Left colon (tissue), 2 donors: ENCODE results near the gene GMEB2. TPM values are rescaled to one million over a fixed set of nuclear protein-coding genes. Genes with fewer than 3 reads are reported as not detected.

Experiments used
- ATAC-seq: fragments of 200-7000 bp; cut with Tn5 transposase; one replicate; pipeline ENCODE4 v1.9.1; 2020; ENCODE audit warnings: mild to moderate bottlenecking, moderate library complexity
- DNase-seq, 2 donors: peaks; one replicate each; pipeline ENCODE4 v3.0.0-alpha.2; 2020
- intact Hi-C, 2 donors: fragments of 100-400 bp; cut with DNase I in 1 of 2; cut with micrococcal nuclease in 1 of 2; formaldehyde crosslinking; loops; one replicate each; pipeline versions ENCODE4 v1.11.2 to v1.14.0; 2022; cut with DNase I, micrococcal nuclease
- total RNA-seq, 2 donors: library from RNA; stranded (reverse); fragmentation: NEBNext Ultra II Directional; extraction: Animal tissue kit (Norgen Biotek cat#: 25700); gene quantifications; one replicate each; pipeline ENCODE4 v1.2.1, GENCODE V29; 2021
- donor health status: DM: no; HTN: no; CAD: no.
- donor health status: DM: yes; HTN: yes; CAD: no.

GMEB2 gene
- total RNA-seq, 2 donors from 2014 or later, result 9.7 to 11.6 TPM

GRCh38 chr20:63558804-63559484, 68.0 kb downstream of the GMEB2 start:
- intact Hi-C loops, result loop anchor here in 1 of 2 donors (10.0 kb wide), 1 partner anchor 86 kb away; no protein-coding TSS in a partner anchor
- ATAC-seq (peak; percentile 61), DNase-seq (peak in 1 of 2 donors; percentile 42)

DNA sequence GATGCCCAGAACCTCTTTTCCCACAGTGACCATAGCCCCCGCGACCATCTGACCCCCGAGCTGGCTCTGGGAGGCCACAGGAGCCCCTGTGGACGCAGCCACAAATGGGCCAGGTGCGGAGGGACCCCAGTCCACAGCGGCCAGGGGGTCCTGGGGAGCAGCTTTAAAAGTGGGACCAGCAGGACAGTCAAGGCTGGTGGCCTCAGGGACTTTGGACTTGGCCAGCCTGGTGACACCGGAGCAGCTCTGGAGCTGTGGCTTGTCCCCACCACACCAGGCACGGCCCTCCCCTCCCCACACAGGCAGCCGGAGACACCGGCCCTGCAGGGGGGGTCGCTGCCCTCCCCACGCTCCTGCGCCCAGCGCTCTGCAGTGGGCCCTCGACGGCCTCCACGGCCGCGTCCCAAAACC, 69.4 kb downstream of the GMEB2 start:
- intact Hi-C loops, result loop anchor here in 1 of 2 donors (10.0 kb wide), 1 partner anchor 87 kb away; no protein-coding TSS in a partner anchor
- no peak for ATAC-seq
- DNase-seq, result no peak

GRCh38 chr20:63556873-63557478, 69.9 kb downstream of the GMEB2 start:
- intact Hi-C loops, result loop anchor here in 1 of 2 donors (10.0 kb wide), 1 partner anchor 88 kb away; no protein-coding TSS in a partner anchor
- DNase-seq, result no peak
- ATAC-seq, result no peak

- intact Hi-C loops, result loop anchor here in 1 of 2 donors (10.0 kb wide), 1 partner anchor 89 kb away; no protein-coding TSS in a partner anchor
- DNase-seq (peak in 1 of 2 donors; percentile 28), ATAC-seq (no peak)
Observed at GRCh38 chr20:63555661-63556381, 71.1 kb downstream of the GMEB2 start.

- intact Hi-C loops, result loop anchor here in 1 of 2 donors (10.0 kb wide), 1 partner anchor 90 kb away; no protein-coding TSS in a partner anchor
- ATAC-seq (peak; percentile 1), DNase-seq (peak in 1 of 2 donors; percentile 18)
Observed at GRCh38 chr20:63554361-63555278, 72.3 kb downstream of the GMEB2 start.

- intact Hi-C loops, result loop anchor here in 1 of 2 donors (10.0 kb wide), 1 partner anchor 91 kb away; no protein-coding TSS in a partner anchor
- peak in 1 of 2 donors; percentile 69 for DNase-seq
- ATAC-seq, result peak; percentile 50
Observed at GRCh38 chr20:63553933-63554290, 73.0 kb downstream of the GMEB2 start, which contains the start of gene FNDC11. TSS of gene FNDC11 (plus strand) at chr20:63554159. CDS start at chr20:63555664, 1,505 bp downstream.

- peak; percentile 85 to 89 for DNase-seq
- peak; percentile 80 for ATAC-seq
- intact Hi-C loops, result loop anchor here in 1 of 2 donors (10.0 kb wide), 1 partner anchor 91 kb away; no protein-coding TSS in a partner anchor
Observed at GRCh38 chr20:63553251-63553932, 73.5 kb downstream of the GMEB2 start.

- DNase-seq (no peak), ATAC-seq (no peak)
- intact Hi-C loops, result loop anchor here in 1 of 2 donors (10.0 kb wide), 1 partner anchor 92 kb away; no protein-coding TSS in a partner anchor
Observed at GRCh38 chr20:63552481-63553249, 74.2 kb downstream of the GMEB2 start.

DNA sequence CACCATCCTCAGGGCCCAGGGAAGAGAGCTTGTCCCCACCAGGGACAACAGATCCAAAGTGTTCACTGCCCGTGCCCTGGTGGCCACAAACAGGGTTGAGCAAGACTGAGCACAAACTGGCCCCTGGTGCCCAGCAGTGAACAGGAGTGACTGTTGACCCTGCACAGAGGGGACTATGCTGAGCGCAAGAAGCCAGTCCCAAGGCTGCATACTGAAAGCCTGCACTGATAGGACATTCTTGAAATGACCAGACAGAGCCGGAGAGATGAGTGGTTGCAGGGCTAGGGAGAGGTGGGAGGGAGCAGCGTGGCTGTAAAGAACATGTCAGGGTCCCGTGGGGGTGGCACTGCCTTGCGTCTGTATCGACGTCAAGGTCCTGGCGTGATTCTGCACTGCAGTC, 75.8 kb downstream of the GMEB2 start:
- intact Hi-C loops, result loop anchor here in 1 of 2 donors (10.0 kb wide), 1 partner anchor 94 kb away; no protein-coding TSS in a partner anchor
- no peak for ATAC-seq
- DNase-seq, result no peak

DNA sequence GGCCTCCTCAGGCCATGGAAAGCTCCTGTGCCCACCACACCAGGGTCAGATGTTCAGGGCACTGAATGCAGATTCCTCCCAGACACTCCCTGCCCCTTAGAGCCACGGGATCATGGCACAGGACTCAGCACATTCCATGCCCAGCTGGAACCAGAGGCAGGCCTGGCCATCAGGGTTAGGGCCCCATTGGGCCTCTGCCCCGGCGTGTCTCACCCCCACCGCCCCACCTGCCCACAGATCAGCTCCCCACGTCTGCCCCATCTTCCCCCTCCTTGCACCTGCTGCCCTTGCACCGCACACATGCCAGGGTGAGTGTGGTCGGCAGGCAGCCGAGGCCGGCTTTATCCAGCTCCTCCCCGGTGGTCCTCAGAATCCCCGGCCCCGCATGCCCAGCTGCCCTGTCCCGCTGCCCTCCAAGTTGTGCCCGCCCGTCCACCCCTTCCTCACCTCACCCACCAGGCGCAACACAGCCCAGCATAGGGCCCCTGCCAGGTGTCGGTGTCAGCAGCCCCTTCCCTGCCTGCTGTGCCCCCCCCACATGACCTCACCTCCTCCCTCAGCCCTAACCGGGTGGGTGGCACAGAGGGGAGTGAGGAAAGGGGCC, 77.1 kb downstream of the GMEB2 start:
- intact Hi-C loops, result loop anchor here in 1 of 2 donors (10.0 kb wide), 1 partner anchor 95 kb away; no protein-coding TSS in a partner anchor

DNA sequence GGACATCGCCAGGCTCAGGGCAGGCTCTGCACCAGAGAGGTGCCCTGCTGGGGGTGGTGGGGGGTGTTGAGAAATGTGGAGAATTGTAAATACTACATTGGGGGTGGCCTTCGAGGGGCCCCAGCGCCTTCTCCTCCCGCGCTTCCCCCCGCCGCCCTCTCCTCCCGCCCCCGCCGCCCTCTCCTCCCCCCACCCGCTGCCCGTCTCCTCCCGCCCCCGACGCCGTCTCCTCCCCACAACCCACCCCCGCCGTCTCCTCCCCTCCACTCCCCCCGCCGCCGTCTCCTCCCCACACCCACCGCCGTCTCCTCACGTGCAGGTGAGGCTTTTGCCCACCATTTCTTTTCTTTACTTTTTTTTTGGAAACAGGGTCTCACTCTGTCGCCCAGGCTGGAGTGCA, 77.9 kb downstream of the GMEB2 start:
- intact Hi-C loops, result no loop called here
- ATAC-seq (no peak), DNase-seq (no peak)

More for the DNA sequence above, 77.1 kb downstream of the GMEB2 start:
- DNase-seq (no peak), ATAC-seq (no peak)

GRCh38 chr20:63548542-63548941, 78.4 kb downstream of the GMEB2 start:
- intact Hi-C loops, result no loop called here
- no peak for ATAC-seq
- DNase-seq, result no peak

- intact Hi-C loops, result no loop called here
- DNase-seq (peak in 1 of 2 donors; percentile 34), ATAC-seq (peak; percentile 33)
Observed at GRCh38 chr20:63547725-63548480, 79.0 kb downstream of the GMEB2 start, which contains the start of gene SRMS. TSS of gene SRMS (minus strand) at chr20:63547749. CDS start at chr20:63547463, 286 bp downstream.

DNA sequence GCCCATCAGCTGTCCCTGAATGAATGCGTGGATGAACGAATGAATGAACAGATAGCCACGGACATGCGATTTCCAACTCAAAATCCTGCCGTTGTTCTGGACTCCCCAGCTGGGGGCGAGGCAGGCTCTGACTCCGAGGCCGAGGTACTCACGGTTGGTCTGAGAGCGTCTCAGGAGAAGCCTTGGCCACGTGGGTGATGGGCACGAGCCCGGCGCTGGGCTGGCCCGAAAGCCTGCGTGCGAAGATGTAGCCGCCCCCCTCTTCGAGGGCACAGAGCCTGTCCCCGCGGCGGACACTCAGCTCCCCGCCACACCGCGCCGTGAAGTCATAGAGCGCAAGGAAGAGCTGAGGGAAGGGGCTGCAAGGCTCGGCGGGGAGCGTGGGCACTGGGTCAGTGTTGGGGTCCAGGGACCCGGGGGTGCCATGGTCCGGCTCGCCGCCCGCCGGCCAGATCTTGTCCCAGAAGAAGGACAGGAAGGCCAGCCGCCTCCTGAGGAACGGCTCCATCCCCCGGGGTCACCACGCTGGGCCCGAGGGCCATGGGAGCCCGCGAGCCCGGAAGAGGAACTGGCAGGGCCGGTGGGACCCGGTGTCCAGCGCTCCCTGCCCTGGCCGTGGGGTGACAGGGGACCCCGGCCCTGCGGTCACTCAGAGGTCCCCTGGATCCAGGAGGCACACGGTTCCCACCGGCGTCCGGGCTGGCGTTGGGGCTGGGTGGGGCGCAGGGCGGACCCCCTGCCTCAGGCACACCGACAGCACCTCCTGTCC, 79.8 kb downstream of the GMEB2 start:
- ATAC-seq (no peak), DNase-seq (peak in 1 of 2 donors; percentile 14)
- intact Hi-C loops, result no loop called here
